ENCODE data around the gene LFNG.

The LFNG gene

DNA sequence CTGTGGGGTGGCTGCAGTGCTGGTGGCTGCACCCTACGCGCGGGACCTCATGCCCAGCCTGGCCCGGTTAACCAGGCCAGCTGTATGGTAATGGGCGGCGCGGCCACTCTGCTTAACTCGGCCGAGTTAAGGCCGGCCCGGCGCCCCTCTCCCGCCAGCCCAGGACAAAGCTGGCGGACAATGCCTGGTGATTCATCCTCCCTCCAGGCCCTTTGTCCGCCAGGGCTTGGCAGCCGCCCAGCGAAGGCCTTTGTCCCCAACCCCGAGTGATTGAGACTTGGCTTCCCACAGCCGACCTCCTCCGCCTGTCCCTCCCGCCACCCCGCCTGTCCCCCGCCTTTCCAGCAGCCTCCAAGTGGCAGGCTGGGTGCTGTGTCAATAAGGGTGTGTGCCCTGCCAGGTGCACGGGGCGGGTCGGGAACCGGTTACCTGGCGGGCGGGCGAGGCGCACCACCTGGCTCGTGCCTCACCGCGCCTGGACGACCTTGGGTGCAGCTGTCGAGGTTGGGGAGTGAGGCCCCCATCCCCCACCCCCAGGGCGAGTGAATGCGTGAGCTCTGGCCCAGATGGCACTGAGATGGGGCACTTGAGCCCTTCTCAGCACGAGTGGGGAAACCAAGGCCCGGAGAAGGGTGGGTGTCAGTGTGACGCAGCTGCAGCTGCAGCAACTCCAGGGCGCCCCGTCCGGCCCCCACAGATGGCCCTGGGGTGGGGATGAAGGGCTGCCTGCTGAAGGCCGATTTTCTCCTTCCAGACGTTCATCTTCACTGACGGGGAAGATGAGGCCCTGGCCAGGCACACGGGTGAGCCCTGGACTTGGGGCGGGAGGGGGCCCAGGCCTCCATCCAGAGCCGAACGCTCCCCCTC is 4.6 kb downstream of the LFNG start:
- H3K36me3 ChIP-seq (ENCODE audit: control insufficient read depth in 5 of 5, insufficient read depth in 5 of 5, low read length in 5 of 5): peaks cover 0 to 41% (median 39%) of the 10 kb centered on the region in 5 donors
- peaks cover 3 to 92% (median 90%) of the 10 kb centered on the region in 5 donors for H3K4me1 ChIP-seq (ENCODE audit: control insufficient read depth in 5 of 5, insufficient read depth in 5 of 5, low read length in 5 of 5)
- peak overlapping the region in 4 of 5 donors; percentile 59 to 89 (median 87) for H3K4me3 ChIP-seq (ENCODE audit: low read depth in 1 of 5, low read length in 5 of 5)
- H3K9ac ChIP-seq (ENCODE audit: low read length in 5 of 5): peak overlapping the region in 2 of 5 donors; percentile 67 to 82
- no peaks in the 10 kb centered on the region for H3K9me3 ChIP-seq (ENCODE audit: control insufficient read depth in 5 of 5, low read length in 5 of 5)
- H3K27ac ChIP-seq (ENCODE audit: low read depth, low read length): peak overlapping the region; percentile 81
- no peaks in the 10 kb centered on the region for H3K27me3 ChIP-seq (ENCODE audit: control insufficient read depth in 5 of 5, insufficient read depth in 4 of 5, low read length in 5 of 5)

DNA sequence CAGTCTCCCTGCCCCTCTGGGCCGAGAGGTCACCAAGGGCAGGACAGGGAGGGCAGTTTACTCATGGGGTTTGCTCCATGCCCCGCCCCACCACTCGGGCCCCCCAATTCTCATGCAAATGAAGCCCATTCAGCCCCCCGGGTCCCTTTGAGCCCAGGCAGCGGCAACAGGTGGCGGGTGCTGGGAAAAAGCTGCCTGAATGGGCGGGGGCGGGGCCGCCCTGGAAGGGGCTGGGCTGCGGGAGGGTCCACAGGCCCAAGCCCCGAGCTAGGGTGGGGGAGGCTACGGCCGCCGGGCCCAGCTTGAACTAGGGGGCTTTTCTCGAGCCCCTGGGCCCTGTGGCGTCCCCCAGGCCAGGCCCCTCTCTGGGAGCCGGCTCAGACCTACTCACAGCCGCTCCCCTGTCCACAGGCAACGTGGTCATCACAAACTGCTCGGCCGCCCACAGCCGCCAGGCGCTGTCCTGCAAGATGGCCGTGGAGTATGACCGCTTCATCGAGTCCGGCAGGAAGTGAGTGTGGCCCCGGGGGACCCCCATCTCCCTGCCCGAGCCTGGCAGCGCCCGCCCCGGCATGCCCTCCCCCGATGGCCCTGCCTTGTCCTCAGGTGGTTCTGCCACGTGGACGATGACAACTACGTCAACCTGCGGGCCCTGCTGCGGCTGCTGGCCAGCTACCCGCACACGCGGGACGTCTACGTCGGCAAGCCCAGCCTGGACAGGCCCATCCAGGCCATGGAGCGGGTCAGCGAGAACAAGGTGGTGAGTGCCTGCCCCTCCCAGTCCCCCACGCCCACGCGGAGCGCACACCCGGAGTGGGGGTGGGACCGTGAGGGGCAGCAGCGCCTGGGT is 5.5 kb downstream of the LFNG start:
- Histone ChIP-seq H3K27me3 (ENCODE audit: control insufficient read depth in 5 of 5, insufficient read depth in 4 of 5, low read length in 5 of 5) (no peaks in the 10 kb centered on the region), H3K27ac (ENCODE audit: low read depth, low read length) (peak overlapping the region; percentile 81), H3K9me3 (ENCODE audit: control insufficient read depth in 5 of 5, low read length in 5 of 5) (no peaks in the 10 kb centered on the region), H3K36me3 (ENCODE audit: control insufficient read depth in 5 of 5, insufficient read depth in 5 of 5, low read length in 5 of 5) (peaks cover 0 to 43% (median 39%) of the 10 kb centered on the region in 5 donors), H3K4me3 (ENCODE audit: low read depth in 1 of 5, low read length in 5 of 5) (no peak overlapping the region), H3K9ac (ENCODE audit: low read length in 5 of 5) (no peak overlapping the region), H3K4me1 (ENCODE audit: control insufficient read depth in 5 of 5, insufficient read depth in 5 of 5, low read length in 5 of 5) (peaks cover 3 to 98% (median 98%) of the 10 kb centered on the region in 5 donors)

DNA sequence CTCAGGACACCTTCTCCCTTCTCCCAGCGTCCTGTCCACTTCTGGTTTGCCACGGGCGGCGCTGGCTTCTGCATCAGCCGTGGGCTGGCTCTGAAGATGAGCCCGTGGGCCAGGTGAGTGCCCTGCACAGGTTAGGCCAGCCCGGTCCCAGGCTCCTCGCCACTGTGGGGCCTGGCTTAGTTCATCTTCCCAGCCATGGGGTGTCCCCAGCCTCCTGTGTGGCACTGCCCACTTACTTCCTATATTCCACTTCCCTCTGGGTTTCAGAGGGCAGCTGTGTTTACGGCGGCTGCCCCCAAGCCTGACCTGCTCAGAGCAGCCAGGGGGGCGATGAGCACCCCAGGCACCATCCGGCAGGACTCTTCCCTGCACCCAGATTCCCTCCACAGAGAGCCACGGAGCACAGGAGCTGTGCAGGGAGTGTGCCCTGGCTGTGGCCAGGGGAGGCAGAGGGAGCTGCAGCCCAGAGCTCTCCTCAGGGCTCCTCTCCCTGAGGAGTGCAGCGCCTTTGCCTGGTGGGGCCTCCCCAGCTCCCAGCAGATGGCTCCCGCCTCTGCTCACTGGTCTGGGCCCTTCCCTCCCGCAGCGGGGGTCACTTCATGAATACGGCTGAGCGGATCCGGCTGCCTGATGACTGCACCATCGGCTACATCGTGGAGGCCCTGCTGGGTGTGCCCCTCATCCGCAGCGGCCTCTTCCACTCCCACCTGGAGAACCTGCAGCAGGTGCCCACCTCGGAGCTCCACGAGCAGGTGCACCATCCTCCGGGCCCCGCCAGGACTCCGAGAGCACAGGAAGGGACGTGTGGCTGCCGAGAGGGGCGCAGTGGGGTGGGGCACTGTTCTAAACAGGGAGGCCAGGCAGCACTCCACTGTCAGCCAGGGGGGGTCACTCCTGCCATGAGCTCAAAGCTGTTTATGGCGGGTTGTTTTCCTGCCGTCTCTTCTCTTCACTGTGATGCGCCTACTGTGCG is 6.4 kb downstream of the LFNG start:
- Histone ChIP-seq H3K27ac (ENCODE audit: low read depth, low read length) (peak overlapping the region; percentile 10), H3K4me3 (ENCODE audit: low read depth in 1 of 5, low read length in 5 of 5) (no peak overlapping the region)

DNA sequence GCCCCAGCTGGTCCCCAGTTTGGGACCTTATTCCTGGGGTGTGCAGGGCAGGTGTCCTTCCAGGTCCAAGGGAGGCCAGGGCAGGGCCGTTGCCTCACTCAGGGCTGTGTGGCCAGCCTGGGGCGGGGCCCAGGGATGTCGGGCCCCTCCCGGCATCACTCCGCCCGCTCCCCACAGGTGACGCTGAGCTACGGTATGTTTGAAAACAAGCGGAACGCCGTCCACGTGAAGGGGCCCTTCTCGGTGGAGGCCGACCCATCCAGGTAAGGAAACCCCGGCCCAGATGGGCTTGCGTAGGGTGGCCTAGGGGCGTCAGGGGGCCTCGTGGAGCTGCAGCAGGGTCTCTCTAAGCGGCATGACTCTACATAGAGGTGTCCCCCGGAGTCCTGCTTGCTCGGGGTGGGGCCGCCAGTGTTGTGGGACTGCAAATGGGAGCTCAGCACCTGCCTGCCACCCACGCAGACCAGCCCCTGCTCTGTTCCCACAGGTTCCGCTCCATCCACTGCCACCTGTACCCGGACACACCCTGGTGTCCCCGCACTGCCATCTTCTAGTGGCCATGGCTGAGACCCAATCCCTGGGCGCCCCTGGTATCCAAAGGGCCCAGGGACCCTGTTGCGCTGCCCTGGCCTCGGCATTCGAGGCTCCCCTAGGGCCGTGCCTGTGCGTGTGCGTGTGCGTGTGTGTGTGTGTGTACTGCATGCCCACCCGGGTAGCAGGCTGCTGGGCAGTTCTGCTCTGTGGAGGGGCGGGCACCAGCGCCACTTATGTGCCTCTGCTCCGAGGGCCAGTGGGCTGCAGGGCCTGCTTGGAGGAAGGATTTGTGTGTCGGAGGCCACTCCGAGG is 7.3 kb downstream of the LFNG start:
- Histone ChIP-seq H3K27ac (ENCODE audit: low read depth, low read length) (peak overlapping the region; percentile 10), H3K4me3 (ENCODE audit: low read depth in 1 of 5, low read length in 5 of 5) (no peak overlapping the region), H3K27me3 (ENCODE audit: control insufficient read depth in 5 of 5, insufficient read depth in 4 of 5, low read length in 5 of 5) (no peaks in the 10 kb centered on the region), H3K9me3 (ENCODE audit: control insufficient read depth in 5 of 5, low read length in 5 of 5) (no peaks in the 10 kb centered on the region), H3K36me3 (ENCODE audit: control insufficient read depth in 5 of 5, insufficient read depth in 5 of 5, low read length in 5 of 5) (peaks cover 0 to 43% (median 39%) of the 10 kb centered on the region in 5 donors), H3K9ac (ENCODE audit: low read length in 5 of 5) (no peak overlapping the region), H3K4me1 (ENCODE audit: control insufficient read depth in 5 of 5, insufficient read depth in 5 of 5, low read length in 5 of 5) (peaks cover 2 to 99% (median 93%) of the 10 kb centered on the region in 5 donors)

More for the DNA sequence above, 6.4 kb downstream of the LFNG start:
- H3K9ac ChIP-seq (ENCODE audit: low read length in 5 of 5): no peak overlapping the region
- peaks cover 3 to 98% (median 98%) of the 10 kb centered on the region in 5 donors for H3K4me1 ChIP-seq (ENCODE audit: control insufficient read depth in 5 of 5, insufficient read depth in 5 of 5, low read length in 5 of 5)
- H3K27me3 ChIP-seq (ENCODE audit: control insufficient read depth in 5 of 5, insufficient read depth in 4 of 5, low read length in 5 of 5): no peaks in the 10 kb centered on the region
- no peaks in the 10 kb centered on the region for H3K9me3 ChIP-seq (ENCODE audit: control insufficient read depth in 5 of 5, low read length in 5 of 5)
- H3K36me3 ChIP-seq (ENCODE audit: control insufficient read depth in 5 of 5, insufficient read depth in 5 of 5, low read length in 5 of 5): peaks cover 0 to 43% (median 39%) of the 10 kb centered on the region in 5 donors

DNA sequence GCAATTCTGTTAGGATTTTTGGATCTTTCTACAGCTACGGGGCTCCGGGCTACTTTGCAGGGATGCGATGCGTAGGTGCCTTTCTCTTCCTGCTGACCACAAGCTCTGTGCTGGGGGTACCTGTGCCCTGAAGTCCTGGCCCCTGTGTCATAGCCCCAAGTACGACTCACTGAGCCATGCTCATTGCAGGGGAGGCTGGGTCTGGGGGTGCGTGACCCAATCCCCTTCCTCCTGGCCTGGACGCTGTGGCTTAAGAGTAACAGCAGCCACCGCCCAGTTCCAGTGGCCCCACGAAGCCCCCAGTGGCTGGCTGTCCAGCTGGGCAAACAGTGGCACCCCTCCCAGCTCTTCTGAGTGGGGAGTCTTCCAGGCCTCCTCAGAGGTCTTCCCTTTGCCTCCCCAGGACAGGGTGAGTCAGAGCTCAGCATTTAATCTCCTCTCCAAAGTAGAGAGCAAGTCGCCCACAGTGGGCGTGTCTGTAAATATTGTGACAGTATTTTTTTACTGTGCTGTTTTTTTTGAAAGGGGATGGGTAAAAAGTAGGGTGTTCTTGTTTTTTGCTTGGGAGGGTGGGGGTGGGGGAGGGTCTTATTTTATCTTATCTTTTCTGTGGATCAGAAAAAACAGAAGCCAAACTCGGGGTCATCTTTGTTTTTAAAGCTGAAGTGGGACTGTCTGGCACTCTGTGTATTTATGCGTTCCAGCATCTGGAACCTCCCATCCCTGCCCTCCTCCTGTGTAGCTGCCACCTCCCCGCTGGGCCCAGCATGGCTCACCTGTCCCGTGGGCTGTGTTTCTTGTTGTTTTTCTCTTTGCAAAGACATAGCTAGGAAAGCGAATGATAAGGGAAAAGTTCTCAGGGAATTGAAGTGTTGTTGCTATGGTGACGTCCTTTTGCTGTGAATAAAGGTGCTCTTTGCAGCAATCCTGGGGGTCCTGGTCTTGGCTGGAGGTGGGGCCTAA is 8.2 kb downstream of the LFNG start:
- Histone ChIP-seq H3K9me3 (ENCODE audit: control insufficient read depth in 5 of 5, low read length in 5 of 5) (no peaks in the 10 kb centered on the region), H3K4me3 (ENCODE audit: low read depth in 1 of 5, low read length in 5 of 5) (no peak overlapping the region), H3K4me1 (ENCODE audit: control insufficient read depth in 5 of 5, insufficient read depth in 5 of 5, low read length in 5 of 5) (peaks cover 0 to 93% (median 84%) of the 10 kb centered on the region in 5 donors), H3K27ac (ENCODE audit: low read depth, low read length) (peak overlapping the region; percentile 82), H3K27me3 (ENCODE audit: control insufficient read depth in 5 of 5, insufficient read depth in 4 of 5, low read length in 5 of 5) (no peaks in the 10 kb centered on the region), H3K9ac (ENCODE audit: low read length in 5 of 5) (no peak overlapping the region), H3K36me3 (ENCODE audit: control insufficient read depth in 5 of 5, insufficient read depth in 5 of 5, low read length in 5 of 5) (peaks cover 0 to 43% (median 39%) of the 10 kb centered on the region in 5 donors)

DNA sequence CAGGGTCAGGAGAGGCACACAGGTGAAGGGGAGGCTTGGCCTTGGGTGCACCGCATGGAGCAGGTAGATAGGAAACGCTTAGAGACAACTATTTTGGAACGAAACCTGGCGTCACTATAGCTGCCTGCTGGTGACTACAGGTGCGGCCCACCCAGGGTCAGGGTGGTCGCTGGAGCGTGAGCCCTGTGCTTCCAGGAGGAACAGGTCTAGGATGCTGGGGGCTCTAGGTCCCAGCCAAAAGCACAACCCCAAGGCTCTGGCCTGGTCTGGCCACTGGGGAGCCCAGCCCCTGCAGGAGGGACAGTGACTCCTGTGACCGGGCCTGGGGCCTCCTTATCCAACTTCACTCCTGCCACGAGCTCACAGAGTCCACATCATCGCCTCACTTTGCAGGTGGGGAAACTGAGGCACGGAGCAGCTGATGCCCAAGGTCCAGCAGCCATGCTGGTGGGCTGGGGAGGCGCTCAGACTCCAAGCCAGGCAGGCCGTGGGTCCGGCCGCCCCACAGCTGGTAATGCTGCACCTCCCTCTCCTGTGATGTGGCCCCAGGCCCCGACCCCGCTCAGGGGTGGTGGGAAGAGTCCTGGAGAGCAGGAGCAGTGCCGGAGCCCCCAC is 9.0 kb downstream of the LFNG start:
- no peak overlapping the region for H3K9ac ChIP-seq (ENCODE audit: low read length in 5 of 5)
- no peaks in the 10 kb centered on the region for H3K27me3 ChIP-seq (ENCODE audit: control insufficient read depth in 5 of 5, insufficient read depth in 4 of 5, low read length in 5 of 5)
- no peak overlapping the region for H3K4me3 ChIP-seq (ENCODE audit: low read depth in 1 of 5, low read length in 5 of 5)
- peaks cover 0 to 85% (median 76%) of the 10 kb centered on the region in 5 donors for H3K4me1 ChIP-seq (ENCODE audit: control insufficient read depth in 5 of 5, insufficient read depth in 5 of 5, low read length in 5 of 5)
- peak overlapping the region; percentile 82 for H3K27ac ChIP-seq (ENCODE audit: low read depth, low read length)
- no peaks in the 10 kb centered on the region for H3K9me3 ChIP-seq (ENCODE audit: control insufficient read depth in 5 of 5, low read length in 5 of 5)
- H3K36me3 ChIP-seq (ENCODE audit: control insufficient read depth in 5 of 5, insufficient read depth in 5 of 5, low read length in 5 of 5): peaks cover 0 to 43% (median 39%) of the 10 kb centered on the region in 5 donors

DNA sequence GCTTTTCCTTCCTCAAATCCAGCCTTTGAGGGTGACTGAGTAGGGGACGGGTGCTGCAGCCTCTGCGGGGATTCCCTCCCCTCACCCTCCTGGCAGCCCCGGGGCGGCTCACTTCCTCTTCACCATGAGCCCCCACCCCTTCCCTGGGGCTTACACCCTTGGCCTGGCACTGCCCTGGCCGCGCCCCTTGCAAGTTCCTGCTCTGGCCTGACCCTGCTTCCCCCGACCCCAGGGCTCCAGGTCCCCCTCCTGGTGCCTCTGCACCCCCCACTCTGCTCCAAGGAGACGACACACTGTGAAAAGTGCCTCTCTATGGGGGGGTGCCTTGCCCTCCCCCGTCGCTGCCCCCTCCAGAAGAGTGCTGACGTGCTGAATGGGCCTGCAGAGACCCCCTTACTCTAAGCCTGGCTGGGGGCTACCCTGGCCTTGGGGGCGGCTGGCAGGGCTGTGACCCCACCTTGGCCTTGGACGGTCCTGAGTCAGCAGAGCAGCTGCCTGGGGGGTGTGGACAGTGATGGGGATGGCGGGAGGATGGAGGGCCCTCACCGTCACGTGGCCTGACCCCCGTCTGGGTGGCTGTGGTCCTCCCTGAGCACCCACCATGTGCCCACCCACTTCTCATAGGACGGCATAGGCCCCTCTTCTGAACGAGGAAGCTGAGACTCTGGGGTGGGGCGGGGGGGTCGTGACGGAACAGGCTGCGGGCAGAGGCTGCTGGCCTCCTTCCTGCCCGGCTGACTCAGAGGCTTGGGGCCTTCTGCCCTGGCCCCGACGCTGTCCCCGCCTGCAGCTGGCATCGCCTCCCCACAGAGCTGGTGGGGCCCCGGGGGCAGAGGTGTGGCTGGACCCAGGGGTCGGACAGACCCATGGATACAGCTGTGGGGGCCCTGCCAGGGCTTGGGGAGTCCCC is 9.8 kb downstream of the LFNG start:
- H3K4me3 ChIP-seq (ENCODE audit: low read depth in 1 of 5, low read length in 5 of 5): peak overlapping the region in 1 of 5 donors; percentile 34
- peak overlapping the region in 3 of 5 donors; percentile 41 to 58 (median 51) for H3K9ac ChIP-seq (ENCODE audit: low read length in 5 of 5)
- H3K27ac ChIP-seq (ENCODE audit: low read depth, low read length): peak overlapping the region; percentile 82
- H3K36me3 ChIP-seq (ENCODE audit: control insufficient read depth in 5 of 5, insufficient read depth in 5 of 5, low read length in 5 of 5): peaks cover 0 to 43% (median 39%) of the 10 kb centered on the region in 5 donors
- H3K4me1 ChIP-seq (ENCODE audit: control insufficient read depth in 5 of 5, insufficient read depth in 5 of 5, low read length in 5 of 5): peaks cover 0 to 76% (median 68%) of the 10 kb centered on the region in 5 donors
- no peaks in the 10 kb centered on the region for H3K9me3 ChIP-seq (ENCODE audit: control insufficient read depth in 5 of 5, low read length in 5 of 5)
- no peaks in the 10 kb centered on the region for H3K27me3 ChIP-seq (ENCODE audit: control insufficient read depth in 5 of 5, insufficient read depth in 4 of 5, low read length in 5 of 5)
